Endothelial cell of umbilical vein (primary cell): ENCODE data around the gene CXCR1. TPM values are rescaled to one million over a fixed set of nuclear protein-coding genes. Genes with fewer than 3 reads are reported as not detected.

Experiments used
- BruUV-seq: library from RNA; stranded (reverse); fragments of 400-500 nt; replicated peaks from 2 replicates; lab custom pipeline; 2021; lab: Mats Ljungman, UMichigan
- CTCF ChIA-PET: fragments of 300-600, 350-600 bp; sonication (Branson Sonifier 250); formaldehyde crosslinking; loops from one replicate; lab custom pipeline; 2021; ENCODE audit warnings: antibody characterized with exemption, inconsistent platforms; lab: Charles Lee
- POLR2A ChIA-PET: fragments of 300-600, 350-600 bp; sonication (Branson Sonifier 250); formaldehyde crosslinking; loops from one replicate; lab custom pipeline; 2021; ENCODE audit warnings: antibody characterized with exemption, inconsistent platforms; lab: Charles Lee
- DNase-seq: peaks from one replicate; pipeline ENCODE4 v3.0.0-alpha.2; 2011; ENCODE audit warnings: low read depth, low spot score
- FAIRE-seq: peaks from 2 replicates; lab custom pipeline; 2011; peaks lifted over from hg19 to GRCh38; lab: Jason Lieb, UNC
- H2AFZ ChIP-seq: 2 replicates; pipeline ENCODE4 v1.6.0; 2012; ENCODE audit warnings: low read depth, low read length, control low read depth, inconsistent platforms
- H3K27ac ChIP-seq: 2 replicates; pipeline ENCODE4 v1.5.1; 2011; ENCODE audit warnings: low read depth, mild to moderate bottlenecking, control low read depth, low read length, moderate library complexity; ENCODE audit not compliant: insufficient read depth
- H3K27me3 ChIP-seq, 2 experiments: 2 replicates each; pipeline versions ENCODE4 v1.6.0 to v1.6.1; 2011; ENCODE audit warnings: low read length in 2 of 2, mixed read lengths in 1 of 2; ENCODE audit not compliant: control insufficient read depth in 2 of 2, insufficient read depth in 2 of 2
- H3K36me3 ChIP-seq, 2 experiments: 2 replicates in 1 of 2; 3 replicates in 1 of 2; pipeline ENCODE4 v1.5.1; 2011; ENCODE audit warnings: low read length in 2 of 2, mild to moderate bottlenecking in 1 of 2, moderate library complexity in 1 of 2; ENCODE audit not compliant: control insufficient read depth in 2 of 2, insufficient read depth in 2 of 2; ENCODE audit errors: extremely low read depth in 1 of 2
- H3K4me1 ChIP-seq: 3 replicates; pipeline ENCODE4 v1.5.1; 2011; ENCODE audit warnings: mild to moderate bottlenecking, low read length; ENCODE audit not compliant: control insufficient read depth, insufficient read depth; ENCODE audit errors: extremely low read depth
- H3K4me2 ChIP-seq: 2 replicates; pipeline ENCODE4 v1.6.1; 2011; ENCODE audit warnings: low read length, control low read depth, mixed read lengths; ENCODE audit not compliant: insufficient read depth
- H3K4me3 ChIP-seq, 3 experiments: fragments of 200-600 bp in 1 of 3; sonication (generic), shearing (Covaris generic) in 1 of 3; replicated peaks in 1 of 3; 2 replicates each; pipeline ENCODE4 v1.5.1; 2011 to 2016; ENCODE audit warnings: control low read depth in 3 of 3, low read length in 3 of 3, mild to moderate bottlenecking in 2 of 3, inconsistent platforms in 1 of 3, low read depth in 1 of 3, moderate library complexity in 1 of 3; ENCODE audit not compliant: insufficient read depth in 1 of 3
- H3K79me2 ChIP-seq: 2 replicates; pipeline ENCODE4 v1.6.0; 2012; ENCODE audit warnings: low read length, inconsistent platforms; ENCODE audit not compliant: control insufficient read depth, insufficient read depth
- H3K9ac ChIP-seq: replicated peaks from 2 replicates; pipeline ENCODE3; 2011; ENCODE audit warnings: low read length, control low read depth; ENCODE audit not compliant: insufficient read depth; ENCODE audit errors: extremely low read depth
- H3K9me1 ChIP-seq: replicated peaks from 3 replicates; pipeline ENCODE4 v1.6.0; 2011; ENCODE audit warnings: mild to moderate bottlenecking, low read length; ENCODE audit not compliant: control insufficient read depth, insufficient read depth; ENCODE audit errors: extremely low read depth
- H3K9me3 ChIP-seq: replicated peaks from 2 replicates; pipeline ENCODE4 v1.5.1; 2012; ENCODE audit warnings: low read length, inconsistent platforms; ENCODE audit not compliant: control insufficient read depth, insufficient read depth
- H4K20me1 ChIP-seq: replicated peaks from 2 replicates; pipeline ENCODE3; 2011; ENCODE audit warnings: mild to moderate bottlenecking, low read length; ENCODE audit not compliant: control insufficient read depth, insufficient read depth; ENCODE audit errors: extremely low read depth
- EZH2 ChIP-seq: IDR thresholded peaks from 2 replicates; pipeline ENCODE4 v1.6.1; 2012; ENCODE audit warnings: borderline replicate concordance, low read depth, mild to moderate bottlenecking, moderate library complexity, low read length, inconsistent platforms; ENCODE audit not compliant: severe bottlenecking
- FOS ChIP-seq: IDR thresholded peaks from 2 replicates; pipeline ENCODE4 v1.6.1; 2011; ENCODE audit warnings: mild to moderate bottlenecking, low read length, moderate library complexity, borderline replicate concordance; ENCODE audit not compliant: insufficient read depth
- GATA2 ChIP-seq: IDR thresholded peaks from 2 replicates; pipeline ENCODE4 v1.7.0; 2011; ENCODE audit warnings: low read depth, mild to moderate bottlenecking, moderate library complexity, mixed read lengths, low read length; ENCODE audit not compliant: insufficient read length, insufficient read depth
- JUN ChIP-seq: IDR thresholded peaks from 2 replicates; pipeline ENCODE4 v1.6.1; 2011; ENCODE audit warnings: borderline replicate concordance, low read depth; ENCODE audit not compliant: insufficient read length, insufficient read depth
- MYC ChIP-seq: IDR thresholded peaks from one replicate; pipeline ENCODE4 v1.6.1; 2011; ENCODE audit warnings: mild to moderate bottlenecking, low read depth, low read length
- POLR2A ChIP-seq: IDR thresholded peaks from 2 replicates; pipeline ENCODE4 v1.6.1; 2012; ENCODE audit warnings: low read depth, mild to moderate bottlenecking, control low read depth, low read length
- POLR2AphosphoS5 ChIP-seq: IDR thresholded peaks from 2 replicates; pipeline ENCODE4 v1.6.1; 2012; ENCODE audit warnings: low read depth, mild to moderate bottlenecking, control low read depth, low read length, moderate library complexity; ENCODE audit not compliant: insufficient read depth
- dilution Hi-C: fragments of 300-500 bp; cut with MboI; formaldehyde crosslinking; loops from one replicate; pipeline ENCODE4 v1.15.0; 2019; ENCODE audit warnings: low sequenced_read_pairs; ENCODE audit not compliant: extremely low pct_ligation_motif_present
- intact Hi-C: fragments of 100-400 bp; cut with micrococcal nuclease; formaldehyde crosslinking; loops from one replicate; pipeline ENCODE4 v1.10.0; 2022
- polyA plus RNA-seq, 4 experiments: library from polyadenylated mRNA; depleted of rRNA in 3 of 4; stranded (reverse) in 3 of 4; unstranded in 1 of 4; fragments of >200 nt; gene quantifications; 2 replicates each; pipeline versions ENCODE4 v1.2.1 to v1.2.3, GENCODE V29; 2011 to 2012; ENCODE audit warnings: missing spikeins in 1 of 4
- total RNA-seq: library from RNA; stranded (reverse); gene quantifications from 2 replicates; pipeline ENCODE4 v1.2.3, GENCODE V29; 2021
- TF ChIP-seq, protein P1 (sequence below): IDR thresholded peaks from 2 replicates; pipeline ENCODE4 v1.6.1; 2011; ENCODE audit not compliant: insufficient read depth, insufficient read length
- TF ChIP-seq, protein P2 (sequence below), 2 donors: IDR thresholded peaks; 1 replicate in 1 of 2; 2 replicates in 1 of 2; pipeline ENCODE4 v1.5.1; 2011; ENCODE audit warnings: low read length in 2 of 2, mild to moderate bottlenecking in 2 of 2, moderate library complexity in 2 of 2, control low read depth in 1 of 2, inconsistent platforms in 1 of 2, low read depth in 1 of 2; ENCODE audit not compliant: insufficient read depth in 1 of 2; ENCODE audit errors: extremely low read depth in 1 of 2

The CXCR1 gene
- total and polyA plus RNA-seq, 2 donors (not counting 3 experiments of a cell fraction or from before 2014, with no cell fraction given): not detected

DNA sequence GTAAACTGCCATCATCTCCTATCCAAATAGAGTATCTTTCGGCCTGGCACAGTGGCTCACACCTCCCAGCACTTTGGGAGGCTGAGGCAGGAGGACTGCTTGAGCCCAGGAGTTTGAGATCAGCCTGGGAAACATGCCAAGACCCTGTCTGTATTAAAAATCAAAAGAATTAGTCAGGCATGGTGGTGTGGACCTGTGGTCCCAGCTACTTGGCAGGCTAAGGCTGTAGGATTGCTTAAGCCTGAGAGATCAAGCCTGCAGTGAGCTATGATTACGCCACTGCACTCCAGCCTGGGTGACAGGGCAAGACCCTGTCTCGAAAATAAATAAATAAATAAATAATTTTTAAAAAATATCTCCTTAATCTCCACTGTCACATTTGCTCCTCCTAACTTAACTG, 35.5 kb upstream of the CXCR1 start:
- no peaks in the 10 kb centered on the region for H3K36me3 ChIP-seq
- DNase-seq (no peak), FAIRE-seq (no peak)
- POLR2A ChIA-PET: no interaction called here
- H3K9me3 ChIP-seq: no peaks in the 10 kb centered on the region
- no peaks in the 10 kb centered on the region for H3K9me1 ChIP-seq
- H3K27ac ChIP-seq: no peak overlapping the region
- CTCF ChIA-PET: no interaction called here
- dilution Hi-C loops (no loop called here), intact Hi-C loops (no loop called here)
- H3K9ac ChIP-seq: no peak overlapping the region
- H3K4me1 ChIP-seq: no peaks in the 10 kb centered on the region
- TF ChIP-seq, protein P1, sequence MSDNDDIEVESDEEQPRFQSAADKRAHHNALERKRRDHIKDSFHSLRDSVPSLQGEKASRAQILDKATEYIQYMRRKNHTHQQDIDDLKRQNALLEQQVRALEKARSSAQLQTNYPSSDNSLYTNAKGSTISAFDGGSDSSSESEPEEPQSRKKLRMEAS: no peak
- TF ChIP-seq MYC: no peak
- TF ChIP-seq GATA2: no peak
- no peak for TF ChIP-seq JUN
- no peak for TF ChIP-seq POLR2AphosphoS5
- no peak for TF ChIP-seq FOS
- TF ChIP-seq EZH2: no peak
- TF ChIP-seq, protein P2, sequence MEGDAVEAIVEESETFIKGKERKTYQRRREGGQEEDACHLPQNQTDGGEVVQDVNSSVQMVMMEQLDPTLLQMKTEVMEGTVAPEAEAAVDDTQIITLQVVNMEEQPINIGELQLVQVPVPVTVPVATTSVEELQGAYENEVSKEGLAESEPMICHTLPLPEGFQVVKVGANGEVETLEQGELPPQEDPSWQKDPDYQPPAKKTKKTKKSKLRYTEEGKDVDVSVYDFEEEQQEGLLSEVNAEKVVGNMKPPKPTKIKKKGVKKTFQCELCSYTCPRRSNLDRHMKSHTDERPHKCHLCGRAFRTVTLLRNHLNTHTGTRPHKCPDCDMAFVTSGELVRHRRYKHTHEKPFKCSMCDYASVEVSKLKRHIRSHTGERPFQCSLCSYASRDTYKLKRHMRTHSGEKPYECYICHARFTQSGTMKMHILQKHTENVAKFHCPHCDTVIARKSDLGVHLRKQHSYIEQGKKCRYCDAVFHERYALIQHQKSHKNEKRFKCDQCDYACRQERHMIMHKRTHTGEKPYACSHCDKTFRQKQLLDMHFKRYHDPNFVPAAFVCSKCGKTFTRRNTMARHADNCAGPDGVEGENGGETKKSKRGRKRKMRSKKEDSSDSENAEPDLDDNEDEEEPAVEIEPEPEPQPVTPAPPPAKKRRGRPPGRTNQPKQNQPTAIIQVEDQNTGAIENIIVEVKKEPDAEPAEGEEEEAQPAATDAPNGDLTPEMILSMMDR (IDR thresholded peaks at IDR 0.05; ENCODE audit: extremely low read depth in 1 of 2, insufficient read depth in 1 of 2, low read depth in 1 of 2, low read length in 2 of 2): no peak
- TF ChIP-seq POLR2A: no peak
- no peak overlapping the region for H3K4me3 ChIP-seq
- no TSS peak for BruUV-seq
- no peaks in the 10 kb centered on the region for H4K20me1 ChIP-seq
- no peaks in the 10 kb centered on the region for H3K79me2 ChIP-seq
- H3K27me3 ChIP-seq: peaks cover 3 to 14% of the 10 kb centered on the region in 2 experiments
- no peak overlapping the region for H3K4me2 ChIP-seq
- H2AFZ ChIP-seq: no peak overlapping the region
